Breast epithelium (tissue), 4 donors: ENCODE data around the gene XCR1. TPM values are rescaled to one million over a fixed set of nuclear protein-coding genes. Genes with fewer than 3 reads are reported as not detected.

Source experiments
- DNase-seq, 2 donors: peaks; one replicate each; pipeline ENCODE4 v3.0.0-alpha.2; 2019; ENCODE audit warnings: low spot score in 2 of 2
- H3K27ac ChIP-seq, 2 donors: fragments of 200-600 bp; sonication (generic) in 1 of 2; one replicate each; pipeline ENCODE4 v1.5.1; 2016 to 2019; ENCODE audit warnings: mild to moderate bottlenecking in 1 of 2
- H3K27me3 ChIP-seq, 2 donors: fragments of 200-600 bp; sonication (generic) in 1 of 2; one replicate each; pipeline versions ENCODE4 v1.5.1 to v1.6.0; 2017 to 2019; ENCODE audit warnings: control low read depth in 1 of 2, mild to moderate bottlenecking in 1 of 2
- H3K36me3 ChIP-seq: fragments of 200-600 bp; one replicate; pipeline ENCODE4 v1.5.1; 2019
- H3K4me1 ChIP-seq, 2 donors: fragments of 200-600 bp; sonication (generic); one replicate each; pipeline ENCODE4 v1.5.1; 2016 to 2019; ENCODE audit warnings: control low read depth in 1 of 2
- H3K4me3 ChIP-seq, 3 donors: fragments of 200-600 bp; sonication (generic); 1 replicate in 2 of 3; 2 replicates in 1 of 3; pipeline ENCODE4 v1.5.1; 2016 to 2019; ENCODE audit warnings: mild to moderate bottlenecking in 3 of 3, moderate library complexity in 2 of 3
- H3K9me3 ChIP-seq, 2 donors: fragments of 200-600 bp; sonication (generic) in 1 of 2; one replicate each; pipeline ENCODE4 v1.5.1; 2016 to 2019; ENCODE audit warnings: control low read depth in 1 of 2
- POLR2A ChIP-seq: fragments of 450-650 bp; IDR thresholded peaks from one replicate; pipeline ENCODE4 v1.6.1; 2016; ENCODE audit warnings: antibody characterized with exemption, mild to moderate bottlenecking, moderate library complexity
- POLR2AphosphoS5 ChIP-seq, 3 donors: sonication (generic); formaldehyde crosslinking; IDR thresholded peaks; one replicate each; pipeline ENCODE4 v1.6.1; 2017; ENCODE audit warnings: antibody characterized with exemption in 3 of 3
- intact Hi-C: fragments of 100-400 bp; cut with DNase I; formaldehyde crosslinking; loops from one replicate; pipeline ENCODE4 v1.15.1; 2023; ENCODE audit warnings: low total_unique reads
- total RNA-seq, 3 donors: library from RNA; depleted of rRNA; stranded (reverse); fragments of >200 nt; gene quantifications; one replicate each; pipeline ENCODE4 v1.1.0, GENCODE V29; 2016
- TF ChIP-seq, protein P1 (sequence below), 3 donors: fragments of 450-650 bp; IDR thresholded peaks; one replicate each; pipeline ENCODE4 v1.5.1; 2016 to 2017; ENCODE audit warnings: antibody characterized with exemption in 3 of 3, mild to moderate bottlenecking in 3 of 3, moderate library complexity in 3 of 3

The XCR1 gene
- total RNA-seq, 3 donors from 2014 or later: under 0.01 TPM

- Histone ChIP-seq H3K36me3 (no peaks in the 10 kb centered on the region), H3K4me3 (no peak overlapping the region), H3K27me3 (no peaks in the 10 kb centered on the region), H3K27ac (peak overlapping the region; percentile 4 to 62), H3K9me3 (no peaks in the 10 kb centered on the region), H3K4me1 (peaks cover 5 to 21% of the 10 kb centered on the region in 2 donors)
- no peak for DNase-seq
- no peak for TF ChIP-seq POLR2AphosphoS5 (IDR thresholded peaks at IDR 0.05)
- no peak for TF ChIP-seq POLR2A
- TF ChIP-seq, protein P1, sequence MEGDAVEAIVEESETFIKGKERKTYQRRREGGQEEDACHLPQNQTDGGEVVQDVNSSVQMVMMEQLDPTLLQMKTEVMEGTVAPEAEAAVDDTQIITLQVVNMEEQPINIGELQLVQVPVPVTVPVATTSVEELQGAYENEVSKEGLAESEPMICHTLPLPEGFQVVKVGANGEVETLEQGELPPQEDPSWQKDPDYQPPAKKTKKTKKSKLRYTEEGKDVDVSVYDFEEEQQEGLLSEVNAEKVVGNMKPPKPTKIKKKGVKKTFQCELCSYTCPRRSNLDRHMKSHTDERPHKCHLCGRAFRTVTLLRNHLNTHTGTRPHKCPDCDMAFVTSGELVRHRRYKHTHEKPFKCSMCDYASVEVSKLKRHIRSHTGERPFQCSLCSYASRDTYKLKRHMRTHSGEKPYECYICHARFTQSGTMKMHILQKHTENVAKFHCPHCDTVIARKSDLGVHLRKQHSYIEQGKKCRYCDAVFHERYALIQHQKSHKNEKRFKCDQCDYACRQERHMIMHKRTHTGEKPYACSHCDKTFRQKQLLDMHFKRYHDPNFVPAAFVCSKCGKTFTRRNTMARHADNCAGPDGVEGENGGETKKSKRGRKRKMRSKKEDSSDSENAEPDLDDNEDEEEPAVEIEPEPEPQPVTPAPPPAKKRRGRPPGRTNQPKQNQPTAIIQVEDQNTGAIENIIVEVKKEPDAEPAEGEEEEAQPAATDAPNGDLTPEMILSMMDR (IDR thresholded peaks at IDR 0.05): no peak
- intact Hi-C loops: no loop called here
Measured at GRCh38 chr3:45993421-45994027, 33.8 kb downstream of the XCR1 start.

DNA sequence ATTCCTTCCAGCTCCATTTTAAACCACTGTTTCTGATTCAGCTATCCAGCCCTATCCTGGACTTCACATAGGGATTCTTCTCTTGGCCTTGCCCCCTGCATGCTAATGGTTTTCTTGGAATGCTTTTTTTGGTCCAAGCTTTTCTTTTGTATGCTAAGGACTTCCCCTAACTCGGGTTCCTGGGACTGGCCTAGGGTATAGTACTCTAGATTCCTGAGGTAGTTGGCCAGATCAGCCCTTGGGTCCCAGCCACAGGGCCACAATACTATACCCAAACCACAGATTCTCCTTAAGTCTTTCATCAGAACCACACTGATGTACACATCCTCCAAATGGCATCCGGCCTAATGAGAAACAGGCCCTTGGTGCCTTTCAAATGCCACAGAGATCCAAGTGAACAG lies 34.5 kb downstream of the XCR1 start:
- H3K27me3 ChIP-seq: no peaks in the 10 kb centered on the region
- intact Hi-C loops: no loop called here
- no peak overlapping the region for H3K4me3 ChIP-seq
- no peaks in the 10 kb centered on the region for H3K9me3 ChIP-seq
- H3K4me1 ChIP-seq: peaks cover 6 to 28% of the 10 kb centered on the region in 2 donors
- H3K36me3 ChIP-seq: no peaks in the 10 kb centered on the region
- TF ChIP-seq, protein P1 (IDR thresholded peaks at IDR 0.05): no peak
- no peak for TF ChIP-seq POLR2A
- TF ChIP-seq POLR2AphosphoS5 (IDR thresholded peaks at IDR 0.05): no peak
- peak overlapping the region in 1 of 2 donors; percentile 62 for H3K27ac ChIP-seq
- DNase-seq: no peak

- no peaks in the 10 kb centered on the region for H3K27me3 ChIP-seq
- peak overlapping the region in 1 of 2 donors; percentile 29 for H3K27ac ChIP-seq
- peaks cover 11 to 32% of the 10 kb centered on the region in 2 donors for H3K4me1 ChIP-seq
- TF ChIP-seq POLR2A (no peak), POLR2AphosphoS5 (IDR thresholded peaks at IDR 0.05) (no peak)
- TF ChIP-seq, protein P1 (IDR thresholded peaks at IDR 0.05): no peak
- no peaks in the 10 kb centered on the region for H3K36me3 ChIP-seq
- DNase-seq: no peak
- intact Hi-C loops: no loop called here
- H3K9me3 ChIP-seq: no peaks in the 10 kb centered on the region
- H3K4me3 ChIP-seq: no peak overlapping the region
Measured at GRCh38 chr3:45992133-45992729, 35.1 kb downstream of the XCR1 start.

- Histone ChIP-seq H3K36me3 (no peaks in the 10 kb centered on the region), H3K27ac (peak overlapping the region in 1 of 2 donors; percentile 33), H3K27me3 (no peaks in the 10 kb centered on the region), H3K4me1 (peaks cover 15 to 37% of the 10 kb centered on the region in 2 donors), H3K9me3 (no peaks in the 10 kb centered on the region), H3K4me3 (no peak overlapping the region)
- TF ChIP-seq POLR2A: no peak
- no peak for TF ChIP-seq POLR2AphosphoS5 (IDR thresholded peaks at IDR 0.05)
- TF ChIP-seq, protein P1 (IDR thresholded peaks at IDR 0.05): no peak
- no peak for DNase-seq
- intact Hi-C loops: no loop called here
Measured at GRCh38 chr3:45991341-45991740, 35.9 kb downstream of the XCR1 start.

- H3K36me3 ChIP-seq: no peaks in the 10 kb centered on the region
- TF ChIP-seq POLR2A: no peak
- TF ChIP-seq POLR2AphosphoS5 (IDR thresholded peaks at IDR 0.05): no peak
- TF ChIP-seq, protein P1 (IDR thresholded peaks at IDR 0.05): no peak
- DNase-seq: no peak
- intact Hi-C loops: no loop called here
- H3K4me1 ChIP-seq: peaks cover 17 to 44% of the 10 kb centered on the region in 2 donors
- no peaks in the 10 kb centered on the region for H3K27me3 ChIP-seq
- H3K9me3 ChIP-seq: no peaks in the 10 kb centered on the region
- no peak overlapping the region for H3K4me3 ChIP-seq
- peak overlapping the region in 1 of 2 donors; percentile 81 for H3K27ac ChIP-seq
Measured at GRCh38 chr3:45990181-45990580, 37.1 kb downstream of the XCR1 start.
